GM13977 (cell line): ENCODE measurements around the gene ATPAF1.

Experiments used
- DNase-seq: peaks from one replicate; pipeline ENCODE4 v3.0.0; 2012; ENCODE audit warnings: low spot score
- CTCF ChIP-seq: IDR thresholded peaks from 2 replicates; pipeline ENCODE4 v1.5.1; 2012; ENCODE audit warnings: mild to moderate bottlenecking, control low read depth; ENCODE audit not compliant: insufficient read depth; ENCODE audit errors: extremely low read depth, missing control alignments
- in situ Hi-C: fragments of 300-500 bp; cut with MboI; formaldehyde crosslinking; loops from one replicate; pipeline ENCODE4 v1.12.0; 2022; ENCODE audit warnings: low sequenced_read_pairs, low pct_unique_long_range_greater_than_20kb, mixed read lengths, inconsistent platforms; ENCODE audit not compliant: unreplicated experiment

Gene ATPAF1

GRCh38 chr1:46623743-46624644 lies 44.2 kb downstream of the ATPAF1 start:
- no peak for TF ChIP-seq CTCF
- no peak for DNase-seq
- in situ Hi-C loops = no loop called here

- DNase-seq = peak; percentile 38
- TF ChIP-seq CTCF = peak; percentile 48
- in situ Hi-C loops = no loop called here
Observed at GRCh38 chr1:46622344-46622743, 45.8 kb downstream of the ATPAF1 start.

GRCh38 chr1:46621930-46622329 lies 46.2 kb downstream of the ATPAF1 start:
- DNase-seq = no peak
- in situ Hi-C loops = no loop called here
- no peak for TF ChIP-seq CTCF

GRCh38 chr1:46619656-46620258 lies 48.4 kb downstream of the ATPAF1 start:
- TF ChIP-seq CTCF = no peak
- DNase-seq = no peak
- in situ Hi-C loops = no loop called here

- in situ Hi-C loops = no loop called here
- TF ChIP-seq CTCF = no peak
- no peak for DNase-seq
Observed at GRCh38 chr1:46618754-46619415, 49.3 kb downstream of the ATPAF1 start.

GRCh38 chr1:46617833-46618232 lies 50.3 kb downstream of the ATPAF1 start:
- TF ChIP-seq CTCF = no peak
- DNase-seq = no peak
- in situ Hi-C loops = no loop called here
